ENCODE measurements around the gene MYH14.
A peak's percentile ranks its signal among the peaks of the same experiment; 100 is the strongest.

The MYH14 gene

GRCh38 chr19:50325310-50326100, 122.1 kb downstream of the MYH14 start:
- peak; percentile 33 for DNase-seq (ENCODE audit: low read depth)
- TF ChIP-seq, protein P1, sequence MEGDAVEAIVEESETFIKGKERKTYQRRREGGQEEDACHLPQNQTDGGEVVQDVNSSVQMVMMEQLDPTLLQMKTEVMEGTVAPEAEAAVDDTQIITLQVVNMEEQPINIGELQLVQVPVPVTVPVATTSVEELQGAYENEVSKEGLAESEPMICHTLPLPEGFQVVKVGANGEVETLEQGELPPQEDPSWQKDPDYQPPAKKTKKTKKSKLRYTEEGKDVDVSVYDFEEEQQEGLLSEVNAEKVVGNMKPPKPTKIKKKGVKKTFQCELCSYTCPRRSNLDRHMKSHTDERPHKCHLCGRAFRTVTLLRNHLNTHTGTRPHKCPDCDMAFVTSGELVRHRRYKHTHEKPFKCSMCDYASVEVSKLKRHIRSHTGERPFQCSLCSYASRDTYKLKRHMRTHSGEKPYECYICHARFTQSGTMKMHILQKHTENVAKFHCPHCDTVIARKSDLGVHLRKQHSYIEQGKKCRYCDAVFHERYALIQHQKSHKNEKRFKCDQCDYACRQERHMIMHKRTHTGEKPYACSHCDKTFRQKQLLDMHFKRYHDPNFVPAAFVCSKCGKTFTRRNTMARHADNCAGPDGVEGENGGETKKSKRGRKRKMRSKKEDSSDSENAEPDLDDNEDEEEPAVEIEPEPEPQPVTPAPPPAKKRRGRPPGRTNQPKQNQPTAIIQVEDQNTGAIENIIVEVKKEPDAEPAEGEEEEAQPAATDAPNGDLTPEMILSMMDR (IDR thresholded peaks at IDR 0.05; ENCODE audit: insufficient read depth, low read depth, low read length, missing control alignments) = no peak
- H3K4me3 ChIP-seq (ENCODE audit: low read length) = no peak overlapping the region

DNA sequence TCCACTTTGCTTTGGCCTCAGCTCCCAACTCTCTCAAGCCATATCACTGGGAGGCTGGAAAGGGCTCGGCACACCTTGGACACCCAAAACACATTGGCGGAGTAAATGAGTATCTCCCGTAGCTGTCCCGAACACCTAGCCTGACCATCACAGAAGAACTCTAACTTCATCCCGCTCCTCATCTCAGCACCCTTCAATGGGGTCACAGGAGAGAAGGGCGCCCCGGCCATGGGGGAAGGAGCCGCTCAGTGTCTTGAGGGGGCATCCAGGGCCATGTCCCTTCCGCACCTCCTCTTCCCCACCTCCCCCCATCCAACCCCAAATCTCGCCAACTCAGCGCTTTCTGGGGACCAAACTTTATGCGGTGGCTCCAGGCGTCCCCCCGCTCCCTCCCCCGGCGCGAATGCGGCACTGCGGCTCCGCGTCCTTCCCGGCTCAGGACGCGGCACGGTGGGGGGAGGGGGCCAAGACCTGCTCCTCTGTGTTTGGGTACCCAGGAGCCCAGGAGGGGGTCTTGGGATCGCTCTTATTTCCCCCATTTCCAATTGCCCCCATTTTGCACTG, 122.8 kb downstream of the MYH14 start:
- TF ChIP-seq, protein P1 (IDR thresholded peaks at IDR 0.05; ENCODE audit: insufficient read depth, low read depth, low read length, missing control alignments) = no peak
- H3K4me3 ChIP-seq (ENCODE audit: low read length) = no peak overlapping the region
- no peak for DNase-seq (ENCODE audit: low read depth)

DNA sequence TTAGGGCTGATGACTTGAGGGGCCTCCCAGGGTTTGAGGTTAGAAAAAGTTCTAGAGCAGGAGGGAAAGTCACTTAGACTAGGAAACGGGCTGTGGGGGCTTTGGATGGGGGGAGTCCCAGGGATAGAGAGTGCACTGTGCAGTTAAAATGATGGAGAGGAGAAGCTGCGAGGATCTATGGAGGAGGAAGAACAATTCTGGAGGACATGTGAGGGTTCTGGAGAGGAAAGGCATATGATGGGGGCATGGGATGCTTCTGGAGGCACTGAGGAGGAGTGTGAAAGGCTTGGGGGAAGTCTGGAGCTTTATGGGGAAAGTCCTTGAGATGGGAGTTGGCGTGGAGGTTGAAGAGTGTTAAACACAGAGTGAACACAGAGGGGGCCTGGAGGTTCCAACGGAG, 123.6 kb downstream of the MYH14 start:
- TF ChIP-seq, protein P1 (IDR thresholded peaks at IDR 0.05; ENCODE audit: insufficient read depth, low read depth, low read length, missing control alignments) = no peak
- no peak overlapping the region for H3K4me3 ChIP-seq (ENCODE audit: low read length)
- DNase-seq (ENCODE audit: low read depth) = no peak

DNA sequence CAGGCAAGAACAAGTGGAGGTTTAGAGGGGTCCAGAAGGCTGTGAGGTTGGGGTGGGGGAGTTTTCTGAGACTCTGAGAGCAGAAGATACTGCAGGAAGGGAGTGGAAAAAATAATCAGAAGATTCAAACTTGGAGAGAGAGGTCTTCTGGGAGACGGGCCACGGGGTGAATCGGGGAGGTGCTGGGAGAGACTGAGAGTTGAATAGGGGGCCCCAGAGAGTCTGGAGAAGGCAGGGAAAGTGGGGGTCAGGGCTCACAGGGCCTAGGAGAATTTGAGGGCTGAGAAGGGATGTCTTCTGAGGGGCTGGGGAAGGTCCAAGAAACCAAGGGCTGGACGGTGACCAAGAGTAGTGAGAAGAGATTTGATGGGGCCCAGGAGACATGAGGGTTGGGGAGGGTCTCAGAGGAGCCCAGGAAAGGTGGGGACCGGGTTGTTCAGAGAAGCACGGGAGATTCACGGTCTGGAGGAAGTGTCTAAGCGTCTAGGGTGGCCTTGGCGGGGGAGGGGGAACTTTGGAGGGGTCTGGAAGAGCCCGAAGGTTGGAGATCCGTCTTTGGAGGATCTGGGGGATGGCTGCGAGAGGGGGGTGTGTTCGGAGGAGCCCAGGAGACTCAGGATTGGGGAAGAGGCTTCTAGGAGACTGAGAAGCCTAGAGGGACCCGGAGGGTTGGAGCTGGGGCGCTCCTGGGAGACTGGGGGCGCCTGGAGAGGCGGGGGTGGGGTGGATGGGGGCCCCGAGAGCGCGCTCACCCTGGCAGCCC, 124.2 kb downstream of the MYH14 start:
- H3K4me3 ChIP-seq (ENCODE audit: low read length) = no peak overlapping the region
- TF ChIP-seq, protein P1 (IDR thresholded peaks at IDR 0.05; ENCODE audit: insufficient read depth, low read depth, low read length, missing control alignments) = no peak
- no peak for DNase-seq (ENCODE audit: low read depth)

DNA sequence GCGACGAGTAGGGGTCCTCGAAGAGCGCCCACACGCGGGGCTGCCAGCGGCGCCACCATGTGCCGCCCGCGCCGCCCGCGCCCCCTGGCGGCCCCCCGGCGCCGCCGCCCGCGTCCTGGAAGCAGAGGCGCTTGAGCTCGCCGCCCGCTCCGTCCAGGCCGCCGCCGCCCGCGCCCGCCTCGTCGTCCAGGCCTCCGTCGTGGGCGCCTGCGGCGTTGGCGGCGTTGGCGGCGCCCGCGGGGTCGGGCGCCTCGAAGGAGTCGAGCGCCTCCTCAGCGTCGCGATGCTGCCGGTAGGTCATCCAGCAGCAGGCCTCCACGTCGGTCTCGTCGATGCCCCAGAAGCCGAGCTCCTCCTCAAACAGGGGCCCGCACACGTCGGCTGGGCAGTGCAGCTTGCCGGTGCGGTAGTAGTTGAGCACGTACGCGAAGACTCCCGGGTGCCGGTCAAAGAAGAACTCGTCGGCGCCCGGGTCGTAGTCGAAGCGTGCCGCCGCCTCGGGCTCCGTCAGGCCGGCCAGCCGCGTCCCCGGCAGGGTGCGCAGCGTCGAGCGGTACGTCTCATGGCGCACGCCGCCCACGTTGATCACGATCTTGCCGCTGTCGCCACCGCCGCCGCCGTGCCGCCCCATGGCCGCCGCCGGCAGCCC, 124.9 kb downstream of the MYH14 start:
- DNase-seq (ENCODE audit: low read depth) = no peak
- TF ChIP-seq, protein P1 (IDR thresholded peaks at IDR 0.05; ENCODE audit: insufficient read depth, low read depth, low read length, missing control alignments) = no peak
- no peak overlapping the region for H3K4me3 ChIP-seq (ENCODE audit: low read length)

DNA sequence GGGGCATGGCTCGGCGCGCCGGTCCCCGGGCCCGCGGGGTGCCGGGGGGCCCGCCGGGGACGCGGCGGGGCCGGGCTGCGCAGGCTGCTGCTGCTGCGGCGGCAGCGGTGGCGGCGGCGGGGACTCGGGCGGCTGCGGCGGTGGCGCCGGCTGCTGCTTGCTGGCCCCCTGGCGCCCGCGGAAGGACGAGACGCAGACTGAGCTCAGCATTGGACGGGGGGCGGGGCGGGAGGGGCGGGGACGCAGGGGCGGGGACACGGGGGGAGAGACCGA, 125.4 kb downstream of the MYH14 start:
- TF ChIP-seq, protein P1 (IDR thresholded peaks at IDR 0.05; ENCODE audit: insufficient read depth, low read depth, low read length, missing control alignments) = no peak
- no peak for DNase-seq (ENCODE audit: low read depth)
- H3K4me3 ChIP-seq (ENCODE audit: low read length) = no peak overlapping the region
